PC-3 (cell line): ENCODE results near the gene VEGFC. TPM values are rescaled to one million over a fixed set of nuclear protein-coding genes. Genes with fewer than 3 reads are reported as not detected.

ENCODE experiments used
- ATAC-seq: fragments of 200-7000 bp; cut with Tn5 transposase; 2 replicates; pipeline ENCODE4 v1.9.1; 2020; ENCODE audit warnings: mild to moderate bottlenecking, moderate library complexity
- BruUV-seq: library from RNA; stranded (reverse); fragments of 400-500 nt; replicated peaks from 2 replicates; lab custom pipeline; 2021; lab: Mats Ljungman, UMichigan
- CTCF ChIA-PET: fragments of 300-600 bp; sonication (Branson Sonifier 250); formaldehyde crosslinking; loops from one replicate; lab custom pipeline; 2022; ENCODE audit warnings: antibody characterized with exemption; lab: Charles Lee
- POLR2A ChIA-PET: fragments of 300-600 bp; sonication (Branson Sonifier 250); formaldehyde crosslinking; loops from one replicate; lab custom pipeline; 2022; ENCODE audit warnings: antibody characterized with exemption; ENCODE audit not compliant: unreplicated experiment; lab: Charles Lee
- DNase-seq: peaks from one replicate; pipeline ENCODE4 v3.0.0-alpha.2; 2015
- H2AFZ ChIP-seq: fragments of 300-600 bp; sonication (generic); 2 replicates; pipeline ENCODE4 v1.6.0; 2016; ENCODE audit warnings: antibody characterized with exemption, low read length
- H3F3A ChIP-seq: fragments of 300-600 bp; sonication (generic); one replicate; pipeline ENCODE4 v1.6.0; 2017; ENCODE audit warnings: antibody characterized with exemption, low read length, control low read depth, mild to moderate bottlenecking; ENCODE audit not compliant: unreplicated experiment
- H3K27ac ChIP-seq: fragments of 300-600 bp; sonication (generic); 2 replicates; pipeline ENCODE4 v1.5.1; 2016; ENCODE audit warnings: mild to moderate bottlenecking, low read length
- H3K27me3 ChIP-seq: fragments of 300-600 bp; sonication (generic); 2 replicates; pipeline ENCODE4 v1.6.1; 2016; ENCODE audit warnings: low read length, mixed read lengths
- H3K36me3 ChIP-seq: fragments of 300-600 bp; sonication (generic); 2 replicates; pipeline ENCODE4 v1.6.1; 2016; ENCODE audit warnings: low read depth, mixed run types, low read length, mixed read lengths
- H3K4me1 ChIP-seq: fragments of 300-600 bp; sonication (generic); 2 replicates; pipeline ENCODE4 v1.5.1; 2016; ENCODE audit warnings: low read length; ENCODE audit not compliant: insufficient read depth
- H3K4me2 ChIP-seq: fragments of 300-600 bp; sonication (generic); 2 replicates; pipeline ENCODE4 v1.6.0; 2016; ENCODE audit warnings: low read length
- H3K4me3 ChIP-seq: fragments of 300-600 bp; sonication (generic); 2 replicates; pipeline ENCODE4 v1.5.1; 2016; ENCODE audit warnings: mild to moderate bottlenecking, low read length, mixed read lengths
- H3K79me2 ChIP-seq: fragments of 300-600 bp; sonication (generic); 2 replicates; pipeline ENCODE4 v1.6.1; 2017; ENCODE audit warnings: low read length, mixed read lengths
- H3K9ac ChIP-seq: fragments of 300-600 bp; sonication (generic); 2 replicates; pipeline ENCODE4 v1.6.0; 2016; ENCODE audit warnings: mild to moderate bottlenecking, low read length
- H3K9me2 ChIP-seq: fragments of 300-600 bp; sonication (generic); replicated peaks from 2 replicates; pipeline ENCODE4 v1.6.1; 2016; ENCODE audit warnings: mixed run types, low read length, mixed read lengths
- H3K9me3 ChIP-seq: fragments of 300-600 bp; sonication (generic); 2 replicates; pipeline ENCODE4 v1.6.1; 2016; ENCODE audit warnings: low read length, mixed read lengths
- H4K20me1 ChIP-seq: fragments of 300-600 bp; sonication (generic); 2 replicates; pipeline ENCODE4 v1.6.1; 2016; ENCODE audit warnings: low read length, mixed read lengths
- EZH2 ChIP-seq: fragments of 300-600 bp; sonication (generic); IDR thresholded peaks from one replicate; pipeline ENCODE4 v1.6.1; 2017; ENCODE audit warnings: antibody characterized with exemption, mild to moderate bottlenecking, low read length; ENCODE audit not compliant: unreplicated experiment
- EZH2phosphoT487 ChIP-seq: fragments of 300-600 bp; sonication (generic); IDR thresholded peaks from 2 replicates; pipeline ENCODE4 v1.6.1; 2018; ENCODE audit warnings: mild to moderate bottlenecking, antibody characterized with exemption, low read length, borderline replicate concordance
- intact Hi-C: fragments of 100-400 bp; cut with micrococcal nuclease; formaldehyde crosslinking; loops from 2 replicates; pipeline ENCODE4 v1.9.0; 2023
- total RNA-seq: library from RNA; depleted of rRNA; stranded (reverse); fragments of >200 nt; gene quantifications from 2 replicates; pipeline ENCODE4 v1.2.3, GENCODE V29; 2014
- TF ChIP-seq, protein P1 (sequence below): fragments of 300-600 bp; sonication (generic); conservative IDR thresholded peaks from 2 replicates; pipeline ENCODE4 v1.5.1; 2017; ENCODE audit warnings: antibody characterized with exemption, low read depth, mild to moderate bottlenecking, low read length

The VEGFC gene
- total RNA-seq, 1 experiment from 2014 or later: 36.6 TPM

DNA sequence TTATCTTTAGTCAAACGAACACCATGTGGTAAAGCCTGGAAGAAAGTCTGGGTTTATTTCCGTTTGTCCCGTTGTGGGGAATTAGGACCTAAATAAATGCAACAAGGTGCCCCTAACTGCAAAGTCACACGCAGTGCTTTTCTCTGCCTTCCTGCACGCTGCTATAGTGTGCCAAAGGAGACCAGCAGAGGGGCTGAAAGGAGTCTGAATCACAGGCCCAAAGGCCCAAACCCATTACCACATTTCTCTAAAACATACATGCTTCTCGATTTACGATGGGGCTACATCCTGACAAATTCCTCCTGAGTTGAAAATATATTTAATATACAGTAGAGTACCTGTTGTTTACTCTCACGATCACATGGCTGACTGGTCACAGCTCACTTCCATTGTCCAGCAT is 4.5 kb downstream of the VEGFC start:
- intact Hi-C loops: loop anchor here (5.0 kb wide), 1 partner anchor 226 kb away; no protein-coding TSS in a partner anchor
- Histone ChIP-seq H2AFZ (no peak overlapping the region), H3K9me2 (no peaks in the 10 kb centered on the region), H3K79me2 (peaks cover 96% of the 10 kb centered on the region), H3K27ac (peak overlapping the region; percentile 100), H3K4me3 (peak overlapping the region; percentile 98), H3K4me2 (peak overlapping the region; percentile 89), H3K36me3 (peaks cover 9% of the 10 kb centered on the region), H3F3A (peaks cover 3% of the 10 kb centered on the region), H3K27me3 (no peaks in the 10 kb centered on the region), H3K9me3 (no peaks in the 10 kb centered on the region), H4K20me1 (peaks cover 23% of the 10 kb centered on the region), H3K4me1 (peaks cover 40% of the 10 kb centered on the region), H3K9ac (peak overlapping the region; percentile 100)
- CTCF ChIA-PET: interaction anchor here (1.0 kb wide), 1 partner anchor 259 kb away, joined by 5 read pairs; no protein-coding TSS in a partner anchor
- DNase-seq: peak; percentile 41
- ATAC-seq: no peak
- POLR2A ChIA-PET: no interaction called here
- TF ChIP-seq EZH2 (no peak), EZH2phosphoT487 (no peak)
- TF ChIP-seq, protein P1, sequence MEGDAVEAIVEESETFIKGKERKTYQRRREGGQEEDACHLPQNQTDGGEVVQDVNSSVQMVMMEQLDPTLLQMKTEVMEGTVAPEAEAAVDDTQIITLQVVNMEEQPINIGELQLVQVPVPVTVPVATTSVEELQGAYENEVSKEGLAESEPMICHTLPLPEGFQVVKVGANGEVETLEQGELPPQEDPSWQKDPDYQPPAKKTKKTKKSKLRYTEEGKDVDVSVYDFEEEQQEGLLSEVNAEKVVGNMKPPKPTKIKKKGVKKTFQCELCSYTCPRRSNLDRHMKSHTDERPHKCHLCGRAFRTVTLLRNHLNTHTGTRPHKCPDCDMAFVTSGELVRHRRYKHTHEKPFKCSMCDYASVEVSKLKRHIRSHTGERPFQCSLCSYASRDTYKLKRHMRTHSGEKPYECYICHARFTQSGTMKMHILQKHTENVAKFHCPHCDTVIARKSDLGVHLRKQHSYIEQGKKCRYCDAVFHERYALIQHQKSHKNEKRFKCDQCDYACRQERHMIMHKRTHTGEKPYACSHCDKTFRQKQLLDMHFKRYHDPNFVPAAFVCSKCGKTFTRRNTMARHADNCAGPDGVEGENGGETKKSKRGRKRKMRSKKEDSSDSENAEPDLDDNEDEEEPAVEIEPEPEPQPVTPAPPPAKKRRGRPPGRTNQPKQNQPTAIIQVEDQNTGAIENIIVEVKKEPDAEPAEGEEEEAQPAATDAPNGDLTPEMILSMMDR: no peak
- no TSS peak for BruUV-seq

DNA sequence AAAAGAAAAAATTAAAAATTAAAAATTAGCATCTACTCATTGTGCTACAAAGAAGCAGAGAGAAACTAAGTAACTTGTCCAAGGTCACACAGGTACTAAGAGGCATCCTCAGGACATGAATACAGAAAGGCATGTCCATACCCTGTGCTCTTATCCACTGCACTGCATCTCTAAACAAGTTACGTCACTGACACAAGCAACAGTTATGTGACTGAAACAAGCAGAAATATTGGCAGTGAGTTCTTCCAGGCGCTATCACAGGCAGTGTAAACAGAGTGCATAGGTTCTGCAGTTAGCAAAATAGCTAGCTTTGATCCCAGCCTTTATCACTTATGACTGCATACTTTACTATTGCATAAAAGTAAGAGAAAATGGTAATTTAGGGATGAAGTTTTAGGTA is 7.9 kb downstream of the VEGFC start:
- Histone ChIP-seq H4K20me1 (peaks cover 37% of the 10 kb centered on the region), H3K9me2 (no peaks in the 10 kb centered on the region), H3K27me3 (no peaks in the 10 kb centered on the region), H3F3A (no peaks in the 10 kb centered on the region), H2AFZ (no peak overlapping the region), H3K9me3 (no peaks in the 10 kb centered on the region), H3K27ac (no peak overlapping the region), H3K4me2 (peak overlapping the region; percentile 89; the same call in 1 of the 2 replicates), H3K4me3 (no peak overlapping the region), H3K36me3 (peaks cover 2% of the 10 kb centered on the region), H3K79me2 (peaks cover 100% of the 10 kb centered on the region), H3K9ac (no peak overlapping the region), H3K4me1 (peaks cover 70% of the 10 kb centered on the region)
- intact Hi-C loops: loop anchor here (5.0 kb wide), 1 partner anchor 223 kb away; no protein-coding TSS in a partner anchor
- ChIA-PET POLR2A (no interaction called here), CTCF (no interaction called here)
- no peak for ATAC-seq
- TF ChIP-seq EZH2phosphoT487 (no peak), EZH2 (no peak)
- TF ChIP-seq, protein P1: no peak
- no TSS peak for BruUV-seq
- peak; percentile 25 for DNase-seq

DNA sequence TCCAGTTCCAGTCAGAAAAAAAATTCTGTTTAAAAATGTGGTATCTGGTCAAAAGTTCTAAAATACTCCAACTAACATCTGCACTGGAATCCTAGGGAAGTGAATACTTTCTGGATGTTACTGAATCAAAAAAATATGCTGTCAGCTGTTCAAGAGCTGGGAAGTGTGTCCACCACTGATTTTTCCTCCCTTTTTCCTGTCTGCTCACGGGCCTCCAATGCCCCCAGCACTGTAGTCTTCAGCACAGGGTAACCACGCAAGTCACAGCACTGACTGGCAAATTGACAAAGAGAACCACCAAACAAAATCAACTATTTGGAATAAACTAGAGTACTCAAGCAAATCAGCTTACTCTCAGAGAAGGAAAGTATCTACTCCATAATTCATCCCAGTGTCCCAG is 9.9 kb downstream of the VEGFC start:
- ChIA-PET POLR2A (interaction anchor here (0.7 kb wide), 1 partner anchor 70 kb away, joined by 4 read pairs; no protein-coding TSS in a partner anchor), CTCF (no interaction called here)
- Histone ChIP-seq H3K9me2 (no peaks in the 10 kb centered on the region), H3K9ac (no peak overlapping the region), H3K36me3 (no peaks in the 10 kb centered on the region; the same call in none of the 2 replicates), H3K9me3 (no peaks in the 10 kb centered on the region), H2AFZ (no peak overlapping the region), H4K20me1 (peaks cover 43% of the 10 kb centered on the region), H3K4me2 (peak overlapping the region; percentile 38), H3K79me2 (peaks cover 100% of the 10 kb centered on the region), H3K4me1 (peaks cover 84% of the 10 kb centered on the region), H3K4me3 (0 out of 2 replicates have a peak overlapping the region, but pooled peaks have one; percentile 23), H3K27ac (peak overlapping the region; percentile 5; the same call in 1 of the 2 replicates), H3K27me3 (no peaks in the 10 kb centered on the region), H3F3A (no peaks in the 10 kb centered on the region)
- BruUV-seq: no TSS peak
- DNase-seq (no peak), ATAC-seq (no peak)
- TF ChIP-seq EZH2phosphoT487 (no peak), EZH2 (no peak)
- TF ChIP-seq, protein P1: no peak
- intact Hi-C loops: no loop called here
